ENCODE measurements around the gene ELOF1.

GRCh38 chr19:11598103-11598483 is 39.1 kb upstream of the ELOF1 start:
- TF ChIP-seq BHLHE40 (IDR thresholded peaks at IDR 0.05; ENCODE audit: low read depth, low read length) (no peak), NFE2L2 (IDR thresholded peaks at IDR 0.05; ENCODE audit: low read depth, low read length) (no peak), CTCF (conservative IDR thresholded peaks at IDR 0.05; ENCODE audit: low read depth, low read length) (no peak), POLR2A (IDR thresholded peaks at IDR 0.05; ENCODE audit: low read depth, low read length) (no peak)
